ENCODE measurements around the gene S100A7.

DNA sequence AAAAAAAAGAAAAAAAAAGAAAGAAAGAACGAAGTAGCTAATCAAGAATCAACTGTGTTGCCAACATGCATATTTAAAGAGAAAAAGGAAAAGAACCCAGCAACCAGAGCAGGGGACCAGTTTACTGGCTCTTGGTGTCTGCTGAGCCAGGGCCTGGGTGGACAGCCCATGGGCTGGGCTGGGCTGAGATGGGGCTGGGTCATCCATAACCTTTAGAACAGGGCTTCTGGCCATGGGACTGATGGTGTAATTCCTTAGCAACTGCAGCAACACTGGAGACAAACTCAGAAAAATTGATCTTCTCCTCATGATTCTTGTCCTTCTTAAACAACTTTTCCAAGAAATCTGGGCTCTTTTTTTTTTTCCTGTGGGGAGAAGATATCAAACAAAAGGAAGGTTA is 33.6 kb downstream of the S100A7 start:
- TF ChIP-seq EZH2 (IDR thresholded peaks at IDR 0.05; ENCODE audit: insufficient read depth, poor library complexity, severe bottlenecking) (no peak), EZH2phosphoT487 (IDR thresholded peaks at IDR 0.05; ENCODE audit: insufficient read depth, low read depth) (no peak)
